Retinal pigment epithelial cell (primary cell): ENCODE results near the gene RHOBTB1.

Experiments used
- DNase-seq: peaks from one replicate; pipeline ENCODE4 v3.0.0-alpha.2; 2010; ENCODE audit warnings: low read depth
- H3K4me3 ChIP-seq: 2 replicates; pipeline ENCODE4 v1.5.1; 2011; ENCODE audit warnings: mild to moderate bottlenecking, low read length, control low read depth, moderate library complexity
- CTCF ChIP-seq: conservative IDR thresholded peaks from 2 replicates; pipeline ENCODE4 v1.5.1; 2011; ENCODE audit warnings: low read depth, low read length, control low read depth, inconsistent platforms

The RHOBTB1 gene

GRCh38 chr10:60868946-60869345 is 75.0 kb downstream of the RHOBTB1 start:
- TF ChIP-seq CTCF = no peak

GRCh38 chr10:60865198-60865783 is 78.7 kb downstream of the RHOBTB1 start:
- DNase-seq = no peak
- TF ChIP-seq CTCF = no peak

More at GRCh38 chr10:60868946-60869345, 75.0 kb downstream of the RHOBTB1 start:
- no peak for DNase-seq
- no peak overlapping the region for H3K4me3 ChIP-seq

GRCh38 chr10:60863796-60864195 is 80.2 kb downstream of the RHOBTB1 start:
- no peak overlapping the region for H3K4me3 ChIP-seq
- no peak for DNase-seq
- TF ChIP-seq CTCF = no peak

More at GRCh38 chr10:60865198-60865783, 78.7 kb downstream of the RHOBTB1 start:
- no peak overlapping the region for H3K4me3 ChIP-seq

- no peak for DNase-seq
- no peak overlapping the region for H3K4me3 ChIP-seq
- no peak for TF ChIP-seq CTCF
Measured at GRCh38 chr10:60862517-60862916, 81.5 kb downstream of the RHOBTB1 start.

GRCh38 chr10:60856405-60856804 is 87.6 kb downstream of the RHOBTB1 start:
- DNase-seq = no peak
- no peak for TF ChIP-seq CTCF
- no peak overlapping the region for H3K4me3 ChIP-seq

GRCh38 chr10:60853637-60854036 is 90.3 kb downstream of the RHOBTB1 start:
- H3K4me3 ChIP-seq = no peak overlapping the region
- TF ChIP-seq CTCF = no peak
- no peak for DNase-seq

- no peak for DNase-seq
- H3K4me3 ChIP-seq = no peak overlapping the region
- no peak for TF ChIP-seq CTCF
Measured at GRCh38 chr10:60853107-60853506, 90.9 kb downstream of the RHOBTB1 start.
